ENCODE results near the gene FGD2. TPM values are rescaled to one million over a fixed set of nuclear protein-coding genes. Genes with fewer than 3 reads are reported as not detected.
A peak's percentile ranks its signal among the peaks of the same experiment; 100 is the strongest.

The FGD2 gene
- total RNA-seq, 2 experiments from 2014 or later: 10.1 to 12.1 TPM

GRCh38 chr6:36997811-36998722 lies 7.4 kb upstream of the FGD2 start:
- CTCF ChIA-PET: interaction anchor here (2.0 kb wide), 1 partner anchor 20 kb away, joined by 9 read pairs; no protein-coding TSS in a partner anchor
- H3K9me3 Mint-ChIP-seq (ENCODE audit: insufficient read depth): no peaks in the 10 kb centered on the region

GRCh38 chr6:36998723-36999038 lies 6.8 kb upstream of the FGD2 start:
- ATAC-seq (no peak), DNase-seq (no peak)
- CTCF ChIA-PET: no interaction called here
- Mint-ChIP-seq H3K27ac (no peak overlapping the region), H3K36me3 (ENCODE audit: low read depth) (no peaks in the 10 kb centered on the region), H3K4me1 (ENCODE audit: low read depth) (no peaks in the 10 kb centered on the region), H3K4me3 (no peak overlapping the region), H3K27me3 (ENCODE audit: low read depth) (peaks cover 17% of the 10 kb centered on the region), H3K9me3 (ENCODE audit: insufficient read depth) (no peaks in the 10 kb centered on the region)
- POLR2A ChIA-PET: no interaction called here

More at GRCh38 chr6:36997811-36998722, 7.4 kb upstream of the FGD2 start:
- Mint-ChIP-seq H3K27ac (no peak overlapping the region), H3K4me1 (ENCODE audit: low read depth) (no peaks in the 10 kb centered on the region), H3K36me3 (ENCODE audit: low read depth) (no peaks in the 10 kb centered on the region), H3K27me3 (ENCODE audit: low read depth) (peaks cover 22% of the 10 kb centered on the region), H3K4me3 (no peak overlapping the region)
- ATAC-seq (no peak), DNase-seq (no peak)
- POLR2A ChIA-PET: no interaction called here

GRCh38 chr6:36999061-36999750 lies 6.2 kb upstream of the FGD2 start:
- Mint-ChIP-seq H3K9me3 (ENCODE audit: insufficient read depth) (no peaks in the 10 kb centered on the region), H3K4me3 (no peak overlapping the region), H3K4me1 (ENCODE audit: low read depth) (no peaks in the 10 kb centered on the region), H3K27ac (no peak overlapping the region), H3K36me3 (ENCODE audit: low read depth) (no peaks in the 10 kb centered on the region), H3K27me3 (ENCODE audit: low read depth) (peaks cover 14% of the 10 kb centered on the region)
- DNase-seq: no peak
- no peak for ATAC-seq
- CTCF ChIA-PET: no interaction called here
- POLR2A ChIA-PET: no interaction called here

- Mint-ChIP-seq H3K27ac (no peak overlapping the region), H3K9me3 (ENCODE audit: insufficient read depth) (no peaks in the 10 kb centered on the region), H3K4me3 (no peak overlapping the region), H3K27me3 (ENCODE audit: low read depth) (peaks cover 14% of the 10 kb centered on the region), H3K36me3 (ENCODE audit: low read depth) (no peaks in the 10 kb centered on the region), H3K4me1 (ENCODE audit: low read depth) (no peaks in the 10 kb centered on the region)
- POLR2A ChIA-PET: no interaction called here
- no peak for DNase-seq
- ATAC-seq: no peak
- CTCF ChIA-PET: no interaction called here
Observed at GRCh38 chr6:36999751-37000125, 5.7 kb upstream of the FGD2 start.

- H3K27me3 Mint-ChIP-seq (ENCODE audit: low read depth): peaks cover 3% of the 10 kb centered on the region
- ChIA-PET POLR2A (no interaction called here), CTCF (interaction anchor here (1.6 to 3.5 kb wide), 2 partner anchors 14 kb away, joined by 6 to 63 read pairs; no protein-coding TSS in a partner anchor)
- no peak for DNase-seq
- peak overlapping the region; percentile 10 for H3K4me3 Mint-ChIP-seq
- peaks cover under 1% of the 10 kb centered on the region for H3K36me3 Mint-ChIP-seq (ENCODE audit: low read depth)
- no peak for ATAC-seq
- peak overlapping the region; percentile 7 for H3K27ac Mint-ChIP-seq
- peaks cover 32% of the 10 kb centered on the region for H3K4me1 Mint-ChIP-seq (ENCODE audit: low read depth)
- H3K9me3 Mint-ChIP-seq (ENCODE audit: insufficient read depth): no peaks in the 10 kb centered on the region
Observed at GRCh38 chr6:37004044-37004980, 1.1 kb upstream of the FGD2 start.

- CTCF ChIA-PET: interaction anchor here (1.0 to 3.5 kb wide), 9 partner anchors 12 to 241 kb away, joined by 3 to 63 read pairs (median 5); partner anchors contain the start of genes C6orf89, MTCH1 and PPIL1
- Mint-ChIP-seq H3K4me3 (peak overlapping the region; percentile 56), H3K36me3 (ENCODE audit: low read depth) (peaks cover 4% of the 10 kb centered on the region), H3K9me3 (ENCODE audit: insufficient read depth) (no peaks in the 10 kb centered on the region), H3K4me1 (ENCODE audit: low read depth) (peaks cover 32% of the 10 kb centered on the region), H3K27me3 (ENCODE audit: low read depth) (peaks cover 3% of the 10 kb centered on the region), H3K27ac (peak overlapping the region; percentile 71)
- POLR2A ChIA-PET: interaction anchor here (0.6 to 2.4 kb wide), 3 partner anchors 12 to 20 kb away, joined by 3 to 11 read pairs (median 3); partner anchors contain the start of gene MTCH1
- DNase-seq (no peak), ATAC-seq (peak; percentile 57)
Observed at GRCh38 chr6:37005827-37006567, 542 bp downstream of the FGD2 start.

GRCh38 chr6:37006793-37007339 lies 1.4 kb downstream of the FGD2 start:
- DNase-seq (no peak), ATAC-seq (no peak)
- ChIA-PET CTCF (interaction anchor here (0.9 to 3.5 kb wide), 11 partner anchors 12 to 248 kb away, joined by 3 to 63 read pairs (median 5); partner anchors contain the start of genes C6orf89, MTCH1 and PPIL1), POLR2A (interaction anchor here (1.7 to 2.4 kb wide), 2 partner anchors 11 to 21 kb away, joined by 10 to 11 read pairs; partner anchors contain the start of gene MTCH1)
- peak overlapping the region; percentile 56 for H3K4me3 Mint-ChIP-seq
- no peaks in the 10 kb centered on the region for H3K9me3 Mint-ChIP-seq (ENCODE audit: insufficient read depth)
- H3K36me3 Mint-ChIP-seq (ENCODE audit: low read depth): peaks cover 4% of the 10 kb centered on the region
- peaks cover 3% of the 10 kb centered on the region for H3K27me3 Mint-ChIP-seq (ENCODE audit: low read depth)
- peaks cover 35% of the 10 kb centered on the region for H3K4me1 Mint-ChIP-seq (ENCODE audit: low read depth)
- peak overlapping the region; percentile 71 for H3K27ac Mint-ChIP-seq

- no peaks in the 10 kb centered on the region for H3K9me3 Mint-ChIP-seq (ENCODE audit: insufficient read depth)
- no peaks in the 10 kb centered on the region for H3K27me3 Mint-ChIP-seq (ENCODE audit: low read depth)
- peak overlapping the region; percentile 62 for H3K27ac Mint-ChIP-seq
- no peak for DNase-seq
- H3K36me3 Mint-ChIP-seq (ENCODE audit: low read depth): peaks cover 4% of the 10 kb centered on the region
- POLR2A ChIA-PET: interaction anchor here (1.7 to 2.4 kb wide), 2 partner anchors 11 to 21 kb away, joined by 10 to 11 read pairs; partner anchors contain the start of gene MTCH1
- H3K4me3 Mint-ChIP-seq: peak overlapping the region; percentile 55
- H3K4me1 Mint-ChIP-seq (ENCODE audit: low read depth): peaks cover 35% of the 10 kb centered on the region
- ATAC-seq: no peak
- CTCF ChIA-PET: interaction anchor here (0.9 to 3.5 kb wide), 7 partner anchors 11 to 248 kb away, joined by 3 to 63 read pairs (median 7); partner anchors contain the start of genes C6orf89 and PPIL1
Observed at GRCh38 chr6:37007340-37008043, 2.0 kb downstream of the FGD2 start.

GRCh38 chr6:37008484-37009465 lies 3.3 kb downstream of the FGD2 start:
- H3K4me1 Mint-ChIP-seq (ENCODE audit: low read depth): peaks cover 35% of the 10 kb centered on the region
- H3K36me3 Mint-ChIP-seq (ENCODE audit: low read depth): peaks cover 4% of the 10 kb centered on the region
- no peaks in the 10 kb centered on the region for H3K27me3 Mint-ChIP-seq (ENCODE audit: low read depth)
- ATAC-seq (no peak), DNase-seq (no peak)
- H3K9me3 Mint-ChIP-seq (ENCODE audit: insufficient read depth): no peaks in the 10 kb centered on the region
- H3K27ac Mint-ChIP-seq: no peak overlapping the region
- CTCF ChIA-PET: interaction anchor here (0.6 kb wide), 1 partner anchor 9 kb away, joined by 5 read pairs; no protein-coding TSS in a partner anchor
- POLR2A ChIA-PET: no interaction called here
- no peak overlapping the region for H3K4me3 Mint-ChIP-seq
